D341Med (cell line): ENCODE measurements around the gene UBXN7.
"Not testable (repeated sequence)": the region's sequence is repeated elsewhere in the genome, so short reads cannot be mapped to it uniquely, and the experiment has no call there.

ENCODE experiments used
- DNase-seq: peaks from one replicate; pipeline ENCODE4 v3.0.0; 2012; ENCODE audit warnings: low spot score

UBXN7 gene

GRCh38 chr3:196418601-196419000 lies 13.6 kb downstream of the UBXN7 start:
- DNase-seq = no peak

GRCh38 chr3:196414469-196414868 lies 17.8 kb downstream of the UBXN7 start:
- no peak for DNase-seq

GRCh38 chr3:196412704-196413103 lies 19.5 kb downstream of the UBXN7 start:
- DNase-seq = no peak

- no peak for DNase-seq
Measured at GRCh38 chr3:196409409-196409808, 22.8 kb downstream of the UBXN7 start.

GRCh38 chr3:196408565-196409300 lies 23.5 kb downstream of the UBXN7 start:
- DNase-seq = no peak

- DNase-seq = peak; percentile 30
Measured at GRCh38 chr3:196406811-196407470, 25.3 kb downstream of the UBXN7 start.

- DNase-seq = no peak
Measured at GRCh38 chr3:196400331-196400730, 31.9 kb downstream of the UBXN7 start.

GRCh38 chr3:196399485-196399945 lies 32.7 kb downstream of the UBXN7 start:
- no peak for DNase-seq

GRCh38 chr3:196398782-196399181 lies 33.4 kb downstream of the UBXN7 start:
- no peak for DNase-seq

- DNase-seq = no peak
Measured at GRCh38 chr3:196397941-196398340, 34.3 kb downstream of the UBXN7 start.

GRCh38 chr3:196390116-196390515 lies 42.1 kb downstream of the UBXN7 start:
- no peak for DNase-seq

- no peak for DNase-seq
Measured at GRCh38 chr3:196388956-196389355, 43.3 kb downstream of the UBXN7 start.

GRCh38 chr3:196387941-196388340 lies 44.3 kb downstream of the UBXN7 start:
- DNase-seq = not testable (repeated sequence)

GRCh38 chr3:196386797-196387196 lies 45.4 kb downstream of the UBXN7 start:
- DNase-seq = not testable (repeated sequence)

GRCh38 chr3:196386034-196386433 lies 46.2 kb downstream of the UBXN7 start:
- not testable (repeated sequence) for DNase-seq

- not testable (repeated sequence) for DNase-seq
Measured at GRCh38 chr3:196385446-196385845, 46.8 kb downstream of the UBXN7 start.

- no peak for DNase-seq
Measured at GRCh38 chr3:196378146-196378841, 53.9 kb downstream of the UBXN7 start.

- DNase-seq = no peak
Measured at GRCh38 chr3:196377321-196377720, 54.9 kb downstream of the UBXN7 start.

- DNase-seq = no peak
Measured at GRCh38 chr3:196365736-196366135, 66.5 kb downstream of the UBXN7 start.

- no peak for DNase-seq
Measured at GRCh38 chr3:196360586-196360985, 71.6 kb downstream of the UBXN7 start.

- DNase-seq = not testable (repeated sequence)
Measured at GRCh38 chr3:196358540-196358939, 73.7 kb downstream of the UBXN7 start.

GRCh38 chr3:196357905-196358304 lies 74.3 kb downstream of the UBXN7 start:
- no peak for DNase-seq

- no peak for DNase-seq
Measured at GRCh38 chr3:196356556-196356955, 75.7 kb downstream of the UBXN7 start.
